Naive thymus-derived CD4-positive, alpha-beta T cell (primary cell): ENCODE data around the gene MAP3K14. TPM values are rescaled to one million over a fixed set of nuclear protein-coding genes. Genes with fewer than 3 reads are reported as not detected.
"Not testable (repeated sequence)": the region's sequence is repeated elsewhere in the genome, so short reads cannot be mapped to it uniquely, and the experiment has no call there.

Experiments used
- ATAC-seq: fragments of 150-1000 bp; cut with Tn5 transposase; 2 replicates; pipeline ENCODE4 v1.10.0; 2021; ENCODE audit warnings: mild to moderate bottlenecking, moderate library complexity
- CTCF ChIA-PET: fragments of 350-600 bp; sonication (Branson Sonifier 250); formaldehyde crosslinking; loops from one replicate; lab custom pipeline; 2021; ENCODE audit warnings: antibody characterized with exemption; lab: Charles Lee
- POLR2A ChIA-PET: fragments of 350-600 bp; sonication (Branson Sonifier 250); formaldehyde crosslinking; loops from one replicate; lab custom pipeline; 2021; ENCODE audit warnings: antibody characterized with exemption, inconsistent platforms; lab: Charles Lee
- DNase-seq, 9 donors: peaks; one replicate each; pipeline versions ENCODE4 v3.0.0 to v3.0.0-alpha.2; 2020 to 2022; ENCODE audit warnings: mixed read lengths in 1 of 9
- H3K27ac ChIP-seq: one replicate; pipeline ENCODE4 v1.7.0; 2013; ENCODE audit warnings: mild to moderate bottlenecking, low read depth, low read length, moderate library complexity
- H3K27me3 ChIP-seq, 2 donors: one replicate each; pipeline ENCODE4 v1.7.0; 2013; ENCODE audit warnings: low read length in 2 of 2, mild to moderate bottlenecking in 2 of 2, moderate library complexity in 2 of 2; ENCODE audit not compliant: control insufficient read depth in 2 of 2, insufficient read depth in 2 of 2
- H3K36me3 ChIP-seq, 3 experiments: 1 replicate in 2 of 3; 2 replicates in 1 of 3; pipeline ENCODE4 v1.7.0; 2013; ENCODE audit warnings: low read length in 3 of 3, mild to moderate bottlenecking in 3 of 3, moderate library complexity in 1 of 3; ENCODE audit not compliant: insufficient read depth in 3 of 3, control insufficient read depth in 2 of 3
- H3K4me1 ChIP-seq, 2 donors: one replicate each; pipeline ENCODE4 v1.7.0; 2013; ENCODE audit warnings: low read length in 2 of 2, mild to moderate bottlenecking in 2 of 2, moderate library complexity in 1 of 2; ENCODE audit not compliant: control insufficient read depth in 2 of 2, insufficient read depth in 2 of 2
- H3K4me3 ChIP-seq: 2 replicates; pipeline ENCODE4 v1.7.0; 2013; ENCODE audit warnings: mild to moderate bottlenecking, low read length
- H3K9me3 ChIP-seq, 3 experiments: 1 replicate in 2 of 3; 2 replicates in 1 of 3; pipeline ENCODE4 v1.7.0; 2013; ENCODE audit warnings: low read length in 3 of 3; ENCODE audit not compliant: control insufficient read depth in 2 of 3
- H3K27ac Mint-ChIP-seq, 9 donors: one replicate each; pipeline ENCODE4 v1.8.0; 2020 to 2022; ENCODE audit warnings: mixed read lengths in 9 of 9, mild to moderate bottlenecking in 8 of 9, moderate library complexity in 5 of 9, inconsistent platforms in 2 of 9
- H3K27me3 Mint-ChIP-seq, 5 donors: one replicate each; pipeline ENCODE4 v1.8.0; 2021 to 2022; ENCODE audit warnings: mixed read lengths in 5 of 5, mild to moderate bottlenecking in 1 of 5
- H3K36me3 Mint-ChIP-seq, 5 donors: one replicate each; pipeline ENCODE4 v1.8.0; 2020 to 2022; ENCODE audit warnings: mixed read lengths in 5 of 5, mild to moderate bottlenecking in 3 of 5, inconsistent platforms in 1 of 5
- H3K4me1 Mint-ChIP-seq, 7 donors: one replicate each; pipeline ENCODE4 v1.8.0; 2020 to 2022; ENCODE audit warnings: mixed read lengths in 7 of 7, mild to moderate bottlenecking in 3 of 7, inconsistent platforms in 1 of 7
- H3K4me3 Mint-ChIP-seq, 10 donors: one replicate each; pipeline ENCODE4 v1.8.0; 2020 to 2022; ENCODE audit warnings: mild to moderate bottlenecking in 10 of 10, mixed read lengths in 10 of 10, moderate library complexity in 6 of 10, inconsistent platforms in 2 of 10
- H3K9me3 Mint-ChIP-seq, 11 donors: one replicate each; pipeline ENCODE4 v1.8.0; 2020 to 2022; ENCODE audit warnings: mixed read lengths in 11 of 11, mild to moderate bottlenecking in 4 of 11, inconsistent platforms in 1 of 11, moderate library complexity in 1 of 11
- intact Hi-C, 2 donors: fragments of 100-400 bp; cut with micrococcal nuclease; formaldehyde crosslinking; loops; one replicate each; pipeline ENCODE4 v1.15.1; 2023
- polyA plus RNA-seq, 2 donors: library from polyadenylated mRNA; unstranded; fragments of 300-500 nt; fragmentation: Illumina TruSeq; gene quantifications; one replicate each; pipeline ENCODE4 v1.2.3, GENCODE V29; 2021
- total RNA-seq, 6 experiments: library from RNA in 5 of 6; stranded (reverse) in 5 of 6; gene quantifications; 1 replicate in 5 of 6; 2 replicates in 1 of 6; pipeline ENCODE4 v1.2.3 and lab custom pipeline; 2021 to 2026

Gene MAP3K14
- total and polyA plus RNA-seq, 7 experiments from 2014 or later = 2.4 to 39.8 (median 31.5) TPM

DNA sequence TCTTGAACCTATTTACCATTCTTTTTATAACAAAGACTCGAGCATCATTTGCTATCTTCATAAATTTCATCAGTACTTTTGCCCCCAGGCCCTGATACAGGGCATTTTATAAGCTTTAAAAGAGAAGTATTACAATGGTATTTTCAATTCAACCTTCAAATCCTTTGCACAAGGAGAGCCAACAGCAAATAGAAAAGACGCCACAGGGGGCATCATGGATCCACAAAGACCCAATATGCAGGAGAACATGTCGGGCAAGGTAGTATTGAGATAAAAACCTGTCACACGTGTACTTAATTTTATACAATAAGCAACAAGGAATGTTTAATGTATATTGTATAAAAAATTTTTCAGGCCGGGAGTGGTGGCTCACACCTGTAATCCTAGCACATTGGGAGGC is 10.2 kb downstream of the MAP3K14 start:
- H3K4me3 Mint-ChIP-seq = peak overlapping the region in 2 of 10 donors; percentile 13 to 64
- DNase-seq = no peak

DNA sequence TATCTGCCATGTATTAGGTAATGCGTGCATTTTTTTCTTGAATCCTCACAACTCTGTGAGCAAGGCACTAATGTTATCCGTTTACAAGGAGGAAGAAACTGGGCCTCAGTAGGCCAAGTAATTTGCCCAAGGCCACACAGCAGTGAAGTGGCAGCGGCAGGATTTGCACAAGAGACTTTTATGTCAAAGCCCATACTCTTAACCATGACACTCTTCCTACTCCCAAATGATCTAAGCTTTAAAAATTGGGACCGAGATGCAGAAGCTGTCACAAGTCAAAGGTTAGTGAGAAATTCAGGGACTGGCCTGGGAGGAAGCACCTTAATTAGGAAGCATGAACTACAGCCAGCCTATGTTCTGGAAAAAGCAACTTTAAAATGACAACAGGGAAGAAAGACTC is 10.7 kb downstream of the MAP3K14 start:
- H3K36me3 ChIP-seq = peaks cover 0 to 12% (median 0%) of the 10 kb centered on the region in 3 experiments
- Mint-ChIP-seq H3K27me3 (no peaks in the 10 kb centered on the region), H3K36me3 (peaks cover 0 to 36% (median 13%) of the 10 kb centered on the region in 5 donors), H3K9me3 (no peaks in the 10 kb centered on the region), H3K4me3 (peak overlapping the region in 1 of 10 donors; percentile 13), H3K27ac (peak overlapping the region in 6 of 9 donors; percentile 12 to 77 (median 41)), H3K4me1 (peaks cover 47 to 84% (median 74%) of the 10 kb centered on the region in 7 donors)
- no peak for ATAC-seq
- CTCF ChIA-PET = interaction anchor here (1.0 to 3.1 kb wide), 3 partner anchors 13 to 79 kb away, joined by 3 to 15 read pairs (median 3); no protein-coding TSS in a partner anchor
- no peak overlapping the region for H3K4me3 ChIP-seq
- POLR2A ChIA-PET = interaction anchor here (0.8 to 1.3 kb wide), 4 partner anchors 11 to 75 kb away, joined by 3 to 4 read pairs (median 4); partner anchors contain the start of gene MAP3K14
- no peak for DNase-seq
- intact Hi-C loops = no loop called here
- no peak overlapping the region for H3K27ac ChIP-seq
- peaks cover 23 to 44% of the 10 kb centered on the region in 2 donors for H3K4me1 ChIP-seq
- no peaks in the 10 kb centered on the region for H3K27me3 ChIP-seq
- H3K9me3 ChIP-seq = no peaks in the 10 kb centered on the region

More for the DNA sequence above, 10.2 kb downstream of the MAP3K14 start:
- CTCF ChIA-PET = interaction anchor here (1.4 to 3.1 kb wide), 2 partner anchors 12 to 30 kb away, joined by 3 to 15 read pairs; no protein-coding TSS in a partner anchor
- ATAC-seq = no peak
- Histone ChIP-seq H3K4me1 (peaks cover 27 to 46% of the 10 kb centered on the region in 2 donors), H3K27me3 (no peaks in the 10 kb centered on the region), H3K9me3 (no peaks in the 10 kb centered on the region), H3K4me3 (no peak overlapping the region), H3K27ac (no peak overlapping the region), H3K36me3 (peaks cover 0 to 15% (median 0%) of the 10 kb centered on the region in 3 experiments)
- H3K36me3 Mint-ChIP-seq = peaks cover 0 to 40% (median 13%) of the 10 kb centered on the region in 5 donors
- no peaks in the 10 kb centered on the region for H3K27me3 Mint-ChIP-seq
- H3K27ac Mint-ChIP-seq = peak overlapping the region in 6 of 9 donors; percentile 26 to 77 (median 46)
- H3K4me1 Mint-ChIP-seq = peaks cover 49 to 84% (median 77%) of the 10 kb centered on the region in 7 donors
- intact Hi-C loops = loop anchor here in 1 of 2 donors (1.0 kb wide), 1 partner anchor 11 kb away; the partner anchor contains the start of gene MAP3K14
- no peaks in the 10 kb centered on the region for H3K9me3 Mint-ChIP-seq
- POLR2A ChIA-PET = interaction anchor here (0.8 to 1.5 kb wide), 5 partner anchors 10 to 75 kb away, joined by 3 to 10 read pairs (median 4); partner anchors contain the start of gene MAP3K14

DNA sequence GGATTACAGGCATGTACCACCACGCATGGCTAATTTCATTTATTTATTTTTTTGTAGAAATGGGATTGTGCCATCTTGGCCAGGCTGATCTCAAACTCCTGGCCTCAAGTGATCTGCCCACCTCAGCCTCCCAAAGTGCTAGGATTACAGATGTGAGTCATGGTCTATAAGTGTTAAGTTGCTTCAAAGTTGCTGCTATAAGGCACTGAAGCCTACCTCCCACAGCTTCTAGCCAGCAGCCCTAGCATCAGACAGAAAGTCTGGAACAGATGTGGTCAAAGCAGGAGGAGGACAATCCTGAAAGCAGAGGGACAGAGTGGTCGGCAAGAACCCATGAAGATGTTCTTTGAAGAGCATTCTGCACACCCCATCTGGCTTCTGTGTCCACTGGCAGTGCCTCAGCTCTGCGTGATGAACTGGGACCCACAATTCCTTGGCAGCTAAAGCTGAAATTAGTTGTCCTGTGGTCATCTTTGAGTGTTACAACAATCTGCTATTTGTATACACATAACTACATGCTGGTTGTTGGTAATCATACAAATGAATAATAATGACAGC is 11.2 kb downstream of the MAP3K14 start:
- no peaks in the 10 kb centered on the region for H3K9me3 Mint-ChIP-seq
- Histone ChIP-seq H3K4me3 (no peak overlapping the region), H3K27ac (no peak overlapping the region), H3K36me3 (peaks cover 0 to 7% (median 0%) of the 10 kb centered on the region in 3 experiments), H3K9me3 (no peaks in the 10 kb centered on the region), H3K27me3 (no peaks in the 10 kb centered on the region), H3K4me1 (peaks cover 20 to 44% of the 10 kb centered on the region in 2 donors)
- H3K36me3 Mint-ChIP-seq = peaks cover 0 to 35% (median 10%) of the 10 kb centered on the region in 5 donors
- H3K27ac Mint-ChIP-seq = peak overlapping the region in 5 of 9 donors; percentile 12 to 77 (median 43)
- H3K27me3 Mint-ChIP-seq = no peaks in the 10 kb centered on the region
- intact Hi-C loops = no loop called here
- no peak for DNase-seq
- no peak overlapping the region for H3K4me3 Mint-ChIP-seq
- H3K4me1 Mint-ChIP-seq = peaks cover 45 to 83% (median 72%) of the 10 kb centered on the region in 7 donors
- ATAC-seq = no peak
- ChIA-PET CTCF (interaction anchor here (0.6 to 3.1 kb wide), 4 partner anchors 13 to 85 kb away, joined by 3 to 15 read pairs (median 4); no protein-coding TSS in a partner anchor), POLR2A (interaction anchor here (0.8 to 1.3 kb wide), 4 partner anchors 10 to 87 kb away, joined by 3 to 4 read pairs (median 4); partner anchors contain the start of gene MAP3K14)

DNA sequence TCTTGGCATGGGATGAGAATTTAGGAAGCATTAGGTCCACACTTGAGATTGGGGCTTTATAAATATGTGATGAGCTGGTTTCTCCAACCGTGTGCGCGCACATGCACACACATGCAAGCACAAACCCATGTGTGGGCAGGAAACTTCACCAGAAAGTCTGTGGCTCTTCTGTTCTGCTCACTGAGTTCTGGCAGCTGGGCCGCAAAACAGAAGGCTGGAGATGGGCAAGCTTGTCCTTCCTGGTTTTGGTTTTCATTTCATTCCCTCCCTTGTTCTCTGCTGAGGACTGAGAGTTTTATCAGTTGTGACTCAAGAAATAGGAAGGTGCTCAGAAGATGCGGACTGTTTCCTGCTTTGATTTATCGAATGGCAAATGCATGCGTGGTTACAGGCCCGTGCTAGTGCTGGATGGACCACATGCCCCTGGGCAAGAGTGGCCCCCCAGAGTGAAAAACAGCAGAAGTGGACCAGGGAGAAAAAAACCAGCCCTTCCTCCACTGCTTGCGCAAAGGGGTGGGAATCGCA is 14.1 kb downstream of the MAP3K14 start:
- no peaks in the 10 kb centered on the region for H3K36me3 ChIP-seq
- Mint-ChIP-seq H3K4me3 (peak overlapping the region in 9 of 10 donors; percentile 46 to 81 (median 58)), H3K36me3 (peaks cover 0 to 28% (median 9%) of the 10 kb centered on the region in 5 donors), H3K4me1 (peaks cover 49 to 86% (median 75%) of the 10 kb centered on the region in 7 donors), H3K27me3 (no peaks in the 10 kb centered on the region), H3K27ac (peak overlapping the region; percentile 65 to 91 (median 81)), H3K9me3 (no peaks in the 10 kb centered on the region)
- H3K9me3 ChIP-seq = no peaks in the 10 kb centered on the region
- ATAC-seq (peak; percentile 45), DNase-seq (peak in 2 of 9 donors; percentile 23)
- no peak overlapping the region for H3K4me3 ChIP-seq
- H3K27ac ChIP-seq = no peak overlapping the region
- POLR2A ChIA-PET = interaction anchor here (0.9 to 2.6 kb wide), 5 partner anchors 10 to 27 kb away, joined by 4 to 11 read pairs (median 8); partner anchors contain the start of gene MAP3K14
- intact Hi-C loops = loop anchor here (1.0 kb wide), 1 partner anchor 10 kb away; no protein-coding TSS in a partner anchor
- H3K27me3 ChIP-seq = no peaks in the 10 kb centered on the region
- CTCF ChIA-PET = interaction anchor here (1.0 to 1.7 kb wide), 3 partner anchors 9 to 25 kb away, joined by 3 to 4 read pairs (median 4); partner anchors contain the start of gene MAP3K14
- H3K4me1 ChIP-seq = peaks cover 26 to 30% of the 10 kb centered on the region in 2 donors

DNA sequence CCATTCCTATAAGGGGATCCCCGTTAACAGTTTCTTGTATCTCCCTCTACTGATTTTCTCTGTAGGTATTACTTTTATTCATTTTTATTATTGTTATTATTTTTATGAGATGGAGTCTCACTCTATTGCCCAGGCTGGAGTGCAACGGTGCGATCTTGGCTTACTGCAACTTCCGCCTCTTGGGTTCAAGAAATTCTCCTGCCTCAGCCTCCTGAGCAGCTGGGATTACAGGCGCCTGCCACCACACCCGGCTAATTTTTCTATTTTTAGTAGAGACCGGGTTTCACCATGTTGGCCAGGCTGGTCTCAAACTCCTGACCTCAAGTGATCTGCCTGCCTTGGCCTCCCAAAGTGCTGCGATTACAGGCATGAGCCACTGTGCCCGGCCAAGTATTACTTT is 14.6 kb downstream of the MAP3K14 start:
- H3K27me3 ChIP-seq, H3K27me3 Mint-ChIP-seq, H3K36me3 ChIP-seq, DNase-seq, H3K4me3 ChIP-seq, H3K9me3 ChIP-seq, H3K27ac ChIP-seq, H3K9me3 Mint-ChIP-seq, ATAC-seq: not testable (repeated sequence)
- CTCF ChIA-PET = interaction anchor here (0.7 to 1.7 kb wide), 4 partner anchors 9 to 147 kb away, joined by 3 to 4 read pairs (median 4); partner anchors contain the start of gene MAP3K14
- POLR2A ChIA-PET = interaction anchor here (0.9 to 2.6 kb wide), 5 partner anchors 10 to 27 kb away, joined by 4 to 11 read pairs (median 8); partner anchors contain the start of gene MAP3K14
- peaks cover 25 to 27% of the 10 kb centered on the region in 2 donors for H3K4me1 ChIP-seq
- peaks cover 46 to 86% (median 74%) of the 10 kb centered on the region in 7 donors for H3K4me1 Mint-ChIP-seq
- peaks cover 0 to 26% (median 9%) of the 10 kb centered on the region in 5 donors for H3K36me3 Mint-ChIP-seq
- peak overlapping the region in 5 of 9 donors; percentile 65 to 86 (median 81) for H3K27ac Mint-ChIP-seq
- H3K4me3 Mint-ChIP-seq = peak overlapping the region in 3 of 10 donors; percentile 46 to 72 (median 56)
- intact Hi-C loops = loop anchor here (1.0 kb wide), 1 partner anchor 10 kb away; no protein-coding TSS in a partner anchor

DNA sequence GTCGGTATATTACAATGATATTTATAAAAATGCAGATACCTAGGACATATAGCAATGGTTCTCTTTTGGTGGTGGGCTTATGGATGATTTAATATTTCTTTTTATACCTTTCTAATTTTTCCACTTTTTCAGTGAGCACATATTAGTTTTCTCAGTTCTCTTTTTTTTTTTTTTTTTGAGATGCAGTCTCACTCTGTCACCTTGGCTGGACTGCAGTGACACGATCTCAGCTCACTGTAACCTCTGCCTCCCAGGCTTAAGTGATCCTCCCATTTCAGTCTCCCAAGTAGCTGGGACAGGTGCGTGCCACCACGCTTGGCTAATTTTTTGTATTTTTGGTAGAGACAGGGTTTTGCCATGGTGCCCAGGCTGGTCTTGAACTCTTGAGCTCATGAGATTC is 15.1 kb downstream of the MAP3K14 start:
- Histone ChIP-seq H3K4me1 (peaks cover 28 to 31% of the 10 kb centered on the region in 2 donors), H3K36me3 (no peaks in the 10 kb centered on the region), H3K27me3 (no peaks in the 10 kb centered on the region), H3K27ac (no peak overlapping the region), H3K4me3 (no peak overlapping the region), H3K9me3 (no peaks in the 10 kb centered on the region)
- intact Hi-C loops = loop anchor here (1.0 kb wide), 1 partner anchor 11 kb away; no protein-coding TSS in a partner anchor
- ChIA-PET POLR2A (interaction anchor here (1.3 to 2.6 kb wide), 3 partner anchors 11 to 14 kb away, joined by 4 to 11 read pairs (median 10); no protein-coding TSS in a partner anchor), CTCF (interaction anchor here (0.7 to 1.7 kb wide), 3 partner anchors 10 to 147 kb away, joined by 3 to 4 read pairs (median 3); partner anchors contain the start of gene MAP3K14)
- Mint-ChIP-seq H3K4me3 (no peak overlapping the region), H3K27ac (peak overlapping the region in 2 of 9 donors; percentile 47 to 82), H3K4me1 (peaks cover 51 to 86% (median 76%) of the 10 kb centered on the region in 7 donors), H3K9me3 (no peaks in the 10 kb centered on the region), H3K27me3 (no peaks in the 10 kb centered on the region), H3K36me3 (peaks cover 0 to 30% (median 9%) of the 10 kb centered on the region in 5 donors)
- DNase-seq = no peak
- no peak for ATAC-seq
